Mesenchymal stem cell (in vitro differentiated cells and primary cell): ENCODE measurements around the gene KLC4.

Source experiments
- DNase-seq: peaks from one replicate; pipeline ENCODE4 v3.0.0-alpha.2; 2013
- H2AFZ ChIP-seq: one replicate; pipeline ENCODE4 v1.6.1; 2013; ENCODE audit warnings: low read depth, mild to moderate bottlenecking, control low read depth, inconsistent platforms, low read length, moderate library complexity
- H2AK5ac ChIP-seq: 2 replicates; pipeline ENCODE4 v1.6.1; 2013; ENCODE audit warnings: low read length, moderate library complexity, mild to moderate bottlenecking, inconsistent platforms; ENCODE audit not compliant: severe bottlenecking
- H2BK120ac ChIP-seq: one replicate; pipeline ENCODE4 v1.6.1; 2013; ENCODE audit warnings: low read depth, mild to moderate bottlenecking, inconsistent platforms, low read length, moderate library complexity
- H2BK12ac ChIP-seq, 2 experiments: one replicate each; pipeline ENCODE4 v1.6.1; 2013; ENCODE audit warnings: inconsistent platforms in 2 of 2, low read length in 2 of 2, mild to moderate bottlenecking in 2 of 2, moderate library complexity in 2 of 2, control low read depth in 1 of 2
- H2BK15ac ChIP-seq: one replicate; pipeline ENCODE4 v1.6.1; 2013; ENCODE audit warnings: mild to moderate bottlenecking, low read depth, inconsistent platforms; ENCODE audit not compliant: poor library complexity, severe bottlenecking
- H2BK5ac ChIP-seq: 2 replicates; pipeline ENCODE4 v1.6.1; 2013; ENCODE audit warnings: low read depth, mild to moderate bottlenecking, low read length, control low read depth, inconsistent platforms; ENCODE audit not compliant: poor library complexity, severe bottlenecking
- H3K14ac ChIP-seq, 2 experiments: one replicate each; pipeline ENCODE4 v1.6.1; 2013; ENCODE audit warnings: inconsistent platforms in 2 of 2, low read length in 2 of 2, control low read depth in 1 of 2, mild to moderate bottlenecking in 1 of 2, moderate library complexity in 1 of 2
- H3K18ac ChIP-seq, 2 experiments: one replicate each; pipeline ENCODE4 v1.6.1; 2013; ENCODE audit warnings: inconsistent platforms in 2 of 2, low read length in 2 of 2, control low read depth in 1 of 2, low read depth in 1 of 2, mild to moderate bottlenecking in 1 of 2
- H3K23ac ChIP-seq, 2 experiments: one replicate each; pipeline ENCODE4 v1.6.1; 2013; ENCODE audit warnings: inconsistent platforms in 2 of 2, low read length in 2 of 2, mild to moderate bottlenecking in 2 of 2, moderate library complexity in 2 of 2, control low read depth in 1 of 2
- H3K27ac ChIP-seq: 2 replicates; pipeline ENCODE4 v1.5.1; 2013; ENCODE audit warnings: mild to moderate bottlenecking, moderate library complexity, low read length, control low read depth, inconsistent platforms; ENCODE audit not compliant: poor library complexity, severe bottlenecking
- H3K27me3 ChIP-seq, 2 experiments: 2 replicates each; pipeline versions ENCODE4 v1.6.1 to v1.7.0; 2013; ENCODE audit warnings: low read length in 2 of 2, mild to moderate bottlenecking in 2 of 2, moderate library complexity in 2 of 2, control low read depth in 1 of 2, inconsistent platforms in 1 of 2; ENCODE audit not compliant: control insufficient read depth in 1 of 2, insufficient read depth in 1 of 2
- H3K36me3 ChIP-seq, 2 experiments: 2 replicates each; pipeline versions ENCODE4 v1.6.1 to v1.7.0; 2013; ENCODE audit warnings: low read length in 2 of 2, control low read depth in 1 of 2, inconsistent platforms in 1 of 2, low read depth in 1 of 2, mild to moderate bottlenecking in 1 of 2; ENCODE audit not compliant: insufficient read depth in 2 of 2, control insufficient read depth in 1 of 2
- H3K4ac ChIP-seq, 2 experiments: one replicate each; pipeline ENCODE4 v1.6.1; 2013; ENCODE audit warnings: inconsistent platforms in 2 of 2, low read length in 2 of 2, mild to moderate bottlenecking in 2 of 2, moderate library complexity in 2 of 2, control low read depth in 1 of 2, low read depth in 1 of 2
- H3K4me1 ChIP-seq: 2 replicates; pipeline ENCODE4 v1.6.1; 2013; ENCODE audit warnings: low read depth, low read length, control low read depth; ENCODE audit not compliant: control insufficient read depth, insufficient read depth
- H3K4me2 ChIP-seq: 2 replicates; pipeline ENCODE4 v1.6.1; 2013; ENCODE audit warnings: low read length, mild to moderate bottlenecking, inconsistent platforms; ENCODE audit not compliant: poor library complexity, severe bottlenecking
- H3K4me3 ChIP-seq, 2 experiments: 2 replicates each; pipeline versions ENCODE4 v1.5.1 to v1.7.0; 2013; ENCODE audit warnings: low read length in 2 of 2, mild to moderate bottlenecking in 2 of 2, control low read depth in 1 of 2, low read depth in 1 of 2; ENCODE audit not compliant: insufficient read depth in 1 of 2
- H3K79me1 ChIP-seq: replicated peaks from 2 replicates; pipeline ENCODE4 v1.6.1; 2013; ENCODE audit warnings: mild to moderate bottlenecking, control low read depth, low read length, inconsistent platforms; ENCODE audit not compliant: poor library complexity, severe bottlenecking
- H3K9ac ChIP-seq: 2 replicates; pipeline ENCODE4 v1.7.0; 2013; ENCODE audit warnings: mild to moderate bottlenecking, low read length, moderate library complexity
- H3K9me3 ChIP-seq: 2 replicates; pipeline ENCODE4 v1.7.0; 2013; ENCODE audit warnings: mild to moderate bottlenecking, low read length; ENCODE audit not compliant: control insufficient read depth
- H4K8ac ChIP-seq: one replicate; pipeline ENCODE4 v1.6.1; 2013; ENCODE audit warnings: inconsistent platforms, mild to moderate bottlenecking, low read length, moderate library complexity
- H4K91ac ChIP-seq: one replicate; pipeline ENCODE4 v1.6.1; 2013; ENCODE audit warnings: mild to moderate bottlenecking, low read length, inconsistent platforms
- WGBS: methylation state at CpG from one replicate; pipeline ENCODE4 v1.1.7; 2013; ENCODE audit warnings: mixed read lengths; 5-methylcytosine and 5-hydroxymethylcytosine counted together

KLC4 gene

DNA sequence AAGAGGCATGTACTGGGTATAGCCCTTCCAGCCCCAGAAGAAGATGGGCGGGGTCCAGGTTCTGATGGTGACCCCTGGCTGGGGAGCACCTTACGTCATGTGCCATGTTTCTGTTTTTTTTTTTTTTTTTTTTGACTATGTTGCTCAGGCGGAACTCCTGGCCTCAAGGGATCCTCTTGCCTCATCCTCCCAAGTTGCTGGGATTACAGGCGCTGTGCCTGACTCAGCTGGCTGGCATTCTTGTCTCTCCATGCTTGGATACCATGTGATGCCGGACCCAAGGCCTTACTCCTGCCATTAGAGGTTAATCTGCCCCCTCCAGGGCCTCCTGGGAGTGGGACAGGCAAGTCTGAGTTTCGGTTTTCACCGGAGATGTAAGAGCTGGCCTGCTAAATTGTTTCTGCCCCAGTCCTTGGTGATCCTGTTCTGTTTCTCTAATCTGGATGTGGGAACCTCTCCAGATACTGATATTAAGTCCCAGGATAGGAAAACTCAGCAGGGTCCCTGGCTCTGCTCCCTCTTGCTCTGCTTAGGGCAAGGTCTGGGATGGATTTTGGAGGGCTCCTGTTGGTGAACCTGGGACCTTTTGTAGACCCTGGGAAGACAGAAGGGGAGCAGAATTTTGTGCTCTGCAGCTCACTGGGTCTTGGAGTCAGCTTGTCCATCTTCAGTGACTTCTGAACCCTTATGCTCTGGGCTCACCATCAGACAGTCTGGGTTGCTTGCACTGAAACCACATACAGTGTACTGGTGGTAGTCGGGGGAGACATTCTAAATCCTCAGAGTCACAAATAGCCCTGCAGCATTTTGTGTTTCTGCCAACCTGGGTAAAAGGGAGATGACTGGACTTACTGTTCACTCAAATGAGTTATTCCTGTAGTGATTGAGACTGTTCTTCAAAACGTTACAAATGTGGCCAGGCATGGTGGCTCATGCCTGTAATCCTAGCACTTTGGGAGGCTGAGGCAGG lies 61.8 kb downstream of the KLC4 start:
- Histone ChIP-seq H3K18ac (peak overlapping the region; percentile 74 to 95), H3K4me3 (peak overlapping the region in 1 of 2 experiments; percentile 28), H2AK5ac (peak overlapping the region; percentile 92), H2BK15ac (no peak overlapping the region), H3K4me2 (peak overlapping the region; percentile 30), H3K36me3 (peaks cover 0 to 5% of the 10 kb centered on the region in 2 experiments), H2BK120ac (peak overlapping the region; percentile 81), H2BK5ac (peak overlapping the region; percentile 80), H4K8ac (peak overlapping the region; percentile 29), H3K27me3 (no peaks in the 10 kb centered on the region), H3K23ac (no peak overlapping the region), H2AFZ (no peak overlapping the region), H3K27ac (peak overlapping the region; percentile 98), H3K79me1 (peaks cover 2% of the 10 kb centered on the region), H4K91ac (peak overlapping the region; percentile 23), H3K9ac (peak overlapping the region; percentile 87), H3K14ac (no peak overlapping the region), H3K4me1 (peaks cover 68% of the 10 kb centered on the region), H2BK12ac (peak overlapping the region in 1 of 2 experiments; percentile 65), H3K4ac (peak overlapping the region; percentile 46 to 83), H3K9me3 (no peaks in the 10 kb centered on the region)
- 23% methylated on average over 9 of the region's 9 CpGs for WGBS
- DNase-seq: peak; percentile 99

DNA sequence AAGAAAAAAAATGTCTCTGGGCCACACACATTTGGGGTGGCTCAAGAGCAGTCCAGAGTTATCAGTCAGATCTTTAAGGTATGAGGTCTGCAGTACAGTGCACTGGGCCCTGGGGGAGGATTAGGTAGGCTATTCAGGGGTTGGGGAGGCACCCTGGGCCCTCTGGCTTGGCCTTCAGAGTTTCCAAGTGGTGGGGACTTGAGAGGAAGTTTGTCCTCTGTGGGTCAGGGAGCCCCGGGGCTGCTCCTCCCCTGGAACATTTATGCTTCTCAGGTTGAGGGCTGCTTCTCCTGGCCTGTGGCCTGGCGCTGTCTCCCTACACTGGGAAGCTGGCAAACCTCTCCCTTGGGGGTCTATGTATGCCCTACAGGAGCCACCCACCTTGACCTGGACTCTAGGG lies 62.7 kb downstream of the KLC4 start:
- Histone ChIP-seq H3K27ac (peak overlapping the region; percentile 98), H3K9ac (peak overlapping the region; percentile 87), H3K79me1 (peaks cover 6% of the 10 kb centered on the region), H3K14ac (peak overlapping the region in 1 of 2 experiments; percentile 97), H2BK12ac (peak overlapping the region; percentile 59 to 65), H3K36me3 (peaks cover 0 to 5% of the 10 kb centered on the region in 2 experiments), H3K9me3 (no peaks in the 10 kb centered on the region), H3K23ac (peak overlapping the region in 1 of 2 experiments; percentile 68), H3K4ac (peak overlapping the region in 1 of 2 experiments; percentile 80), H2BK15ac (peak overlapping the region; percentile 39), H3K27me3 (no peaks in the 10 kb centered on the region), H2BK120ac (peak overlapping the region; percentile 19), H4K8ac (peak overlapping the region; percentile 70), H2AK5ac (peak overlapping the region; percentile 91), H4K91ac (peak overlapping the region; percentile 79), H2AFZ (no peak overlapping the region), H3K4me1 (peaks cover 73% of the 10 kb centered on the region), H3K4me3 (peak overlapping the region in 1 of 2 experiments; percentile 28), H3K4me2 (no peak overlapping the region), H3K18ac (peak overlapping the region; percentile 75 to 76), H2BK5ac (peak overlapping the region; percentile 46)
- 92% methylated on average over 2 of the region's 2 CpGs for WGBS
- DNase-seq: no peak

DNA sequence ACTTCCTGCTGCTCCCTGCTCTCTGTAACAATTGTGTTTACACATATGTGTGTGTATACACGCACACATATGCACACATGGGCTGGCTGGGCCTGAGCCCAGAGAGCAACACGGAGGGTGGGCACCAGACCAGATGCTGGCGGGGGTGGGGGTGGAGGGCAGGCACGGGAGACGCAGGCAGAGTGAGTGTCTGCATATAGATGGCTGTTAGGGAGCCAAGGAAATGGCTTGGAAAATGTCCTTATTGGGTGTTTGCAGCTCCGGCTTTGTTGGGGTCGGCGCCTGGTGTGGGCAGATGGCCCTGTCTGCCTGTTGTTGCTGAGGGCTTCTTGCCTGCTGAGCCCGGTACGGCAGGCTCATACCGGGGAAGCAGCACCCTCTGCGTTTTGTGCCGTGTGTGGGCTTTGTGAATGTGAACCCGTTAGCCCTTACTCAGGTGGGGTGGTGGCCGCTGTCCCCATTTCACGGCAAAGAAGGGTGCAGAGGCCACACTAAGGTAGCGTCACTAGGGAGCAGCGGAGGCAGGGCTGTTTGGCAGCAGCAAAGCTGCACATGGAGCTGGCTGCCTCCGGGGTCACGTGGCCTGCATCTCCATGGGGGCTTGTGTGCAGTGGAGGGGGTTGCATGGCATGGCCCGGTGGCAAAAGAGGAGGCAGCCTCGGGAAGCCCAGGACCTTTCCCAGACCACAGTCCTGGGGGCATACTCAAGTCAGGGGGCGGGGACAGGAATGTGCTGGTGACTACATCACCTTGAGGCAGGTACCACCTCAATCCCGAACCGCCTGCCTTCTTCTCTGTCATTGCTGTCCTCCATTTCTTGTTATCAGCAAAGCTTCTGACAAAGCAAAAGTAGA lies 64.3 kb downstream of the KLC4 start:
- Histone ChIP-seq H2BK12ac (peak overlapping the region; percentile 85 to 87), H3K23ac (peak overlapping the region in 1 of 2 experiments; percentile 96), H4K91ac (peak overlapping the region; percentile 91), H4K8ac (peak overlapping the region; percentile 74), H3K18ac (peak overlapping the region; percentile 50 to 72), H2AK5ac (peak overlapping the region; percentile 92), H3K9me3 (no peaks in the 10 kb centered on the region), H3K4me2 (no peak overlapping the region), H2AFZ (no peak overlapping the region), H3K14ac (peak overlapping the region in 1 of 2 experiments; percentile 93), H3K4ac (peak overlapping the region; percentile 67), H3K9ac (peak overlapping the region; percentile 30), H2BK5ac (peak overlapping the region; percentile 49), H2BK120ac (peak overlapping the region; percentile 6), H3K27me3 (no peaks in the 10 kb centered on the region), H3K36me3 (peaks cover 0 to under 1% of the 10 kb centered on the region in 2 experiments), H3K4me3 (no peak overlapping the region), H3K27ac (peak overlapping the region; percentile 82), H2BK15ac (no peak overlapping the region), H3K4me1 (peaks cover 76% of the 10 kb centered on the region), H3K79me1 (peaks cover 8% of the 10 kb centered on the region)
- WGBS: 89% methylated on average over 25 of the region's 25 CpGs
- no peak for DNase-seq
